HEK293 (cell line): ENCODE data around the gene PSORS1C2.

Experiments used
- CTCF ChIA-PET: fragments of 350-600 bp; formaldehyde crosslinking; extraction: SDS; loops from one replicate; lab custom pipeline; 2021; ENCODE audit warnings: antibody characterized with exemption; lab: Yijun Ruan, JAX
- POLR2A ChIA-PET: fragments of 300-600 bp; formaldehyde crosslinking; extraction: SDS; loops from one replicate; lab custom pipeline; 2020; ENCODE audit warnings: antibody characterized with exemption, inconsistent platforms; lab: Yijun Ruan, JAX
- H3K27ac ChIP-seq: fragments of 200-500 bp; sonication (Bioruptor generic); 2 replicates; pipeline ENCODE4 v1.5.1; 2014; ENCODE audit warnings: low read depth, low read length, control low read depth, inconsistent platforms; ENCODE audit errors: extremely low read depth
- H3K36me3 ChIP-seq, 2 experiments: fragments of 200-500 bp in 1 of 2; sonication (Bioruptor generic) in 1 of 2; 1 replicate in 1 of 2; 2 replicates in 1 of 2; pipeline ENCODE4 v1.5.1; 2014 to 2017; ENCODE audit warnings: inconsistent platforms in 2 of 2, low read length in 2 of 2; ENCODE audit not compliant: control insufficient read depth in 2 of 2, insufficient read depth in 1 of 2
- H3K4me1 ChIP-seq: fragments of 200-500 bp; sonication (Bioruptor generic); 2 replicates; pipeline ENCODE4 v1.5.1; 2014; ENCODE audit warnings: mild to moderate bottlenecking, low read length, inconsistent platforms; ENCODE audit not compliant: control insufficient read depth, insufficient read depth
- H3K4me3 ChIP-seq: 2 replicates; pipeline ENCODE4 v1.5.1; 2011; ENCODE audit warnings: low read depth, mild to moderate bottlenecking, control low read depth, low read length, moderate library complexity
- H3K9me3 ChIP-seq: fragments of 200-500 bp; sonication (Bioruptor generic); 2 replicates; pipeline ENCODE4 v1.5.1; 2014; ENCODE audit warnings: low read depth, low read length, inconsistent platforms; ENCODE audit not compliant: control insufficient read depth, insufficient read depth
- HOXC10 ChIP-seq: sonication (generic); formaldehyde crosslinking; IDR thresholded peaks from 2 replicates; pipeline ENCODE4 v1.8.1; 2023; ENCODE audit warnings: mild to moderate bottlenecking, missing genetic modification reagents
- YY2 ChIP-seq: fragments of 450-650 bp; formaldehyde crosslinking; IDR thresholded peaks from 2 replicates; pipeline ENCODE4 v1.5.1; 2016; ENCODE audit warnings: missing biosample characterization, missing genetic modification characterization
- ZFHX2 ChIP-seq: fragments of 450-650 bp; formaldehyde crosslinking; conservative IDR thresholded peaks from 2 replicates; pipeline ENCODE4 v1.5.1; 2016; ENCODE audit warnings: missing biosample characterization, missing genetic modification characterization
- ZFP37 ChIP-seq: fragments of 450-650 bp; formaldehyde crosslinking; IDR thresholded peaks from 2 replicates; pipeline ENCODE4 v1.5.1; 2016; ENCODE audit warnings: missing biosample characterization, missing genetic modification characterization
- ZNF274 ChIP-seq, 2 experiments: fragments of 200-500 bp in 1 of 2; fragments of 450-650 bp in 1 of 2; sonication (Bioruptor generic) in 1 of 2; formaldehyde crosslinking in 1 of 2; IDR thresholded peaks; 2 replicates each; pipeline versions ENCODE4 v1.5.1 to v1.6.1; 2014 to 2016; ENCODE audit warnings: borderline replicate concordance in 1 of 2, inconsistent platforms in 1 of 2, low read length in 1 of 2, missing biosample characterization in 1 of 2, missing genetic modification characterization in 1 of 2
- ZNF335 ChIP-seq: fragments of 450-650 bp; formaldehyde crosslinking; conservative IDR thresholded peaks from 2 replicates; pipeline ENCODE4 v1.5.1; 2016; ENCODE audit warnings: missing biosample characterization, missing genetic modification characterization
- ZNF350 ChIP-seq: fragments of 450-650 bp; formaldehyde crosslinking; IDR thresholded peaks from 2 replicates; pipeline ENCODE4 v1.5.0; 2017; ENCODE audit warnings: missing biosample characterization, mild to moderate bottlenecking, missing genetic modification characterization
- ZNF510 ChIP-seq: fragments of 450-650 bp; formaldehyde crosslinking; IDR thresholded peaks from 2 replicates; pipeline ENCODE4 v1.5.1; 2018; ENCODE audit warnings: mild to moderate bottlenecking, missing genetic modification characterization, missing biosample characterization; ENCODE audit not compliant: insufficient replicate concordance
- ZNF600 ChIP-seq: fragments of 450-650 bp; formaldehyde crosslinking; IDR thresholded peaks from 2 replicates; pipeline ENCODE4 v1.5.1; 2016; ENCODE audit warnings: missing biosample characterization, missing genetic modification characterization
- ZNF76 ChIP-seq: fragments of 450-650 bp; formaldehyde crosslinking; IDR thresholded peaks from 2 replicates; pipeline ENCODE4; 2016; ENCODE audit warnings: low read depth, missing biosample characterization, missing genetic modification characterization, borderline replicate concordance
- ZNF791 ChIP-seq: fragments of 450-650 bp; formaldehyde crosslinking; IDR thresholded peaks from 2 replicates; pipeline ENCODE4 v1.5.1; 2016; ENCODE audit warnings: missing biosample characterization, missing genetic modification characterization
- TF ChIP-seq, protein P1 (sequence below): fragments of 450-650 bp; formaldehyde crosslinking; IDR thresholded peaks from 2 replicates; pipeline ENCODE4 v1.5.1; 2016; ENCODE audit warnings: missing biosample characterization, missing genetic modification characterization
- TF ChIP-seq, protein P2 (sequence below): fragments of 450-650 bp; formaldehyde crosslinking; IDR thresholded peaks from 2 replicates; pipeline ENCODE4 v1.5.1; 2016; ENCODE audit warnings: missing biosample characterization, missing genetic modification characterization

The PSORS1C2 gene

DNA sequence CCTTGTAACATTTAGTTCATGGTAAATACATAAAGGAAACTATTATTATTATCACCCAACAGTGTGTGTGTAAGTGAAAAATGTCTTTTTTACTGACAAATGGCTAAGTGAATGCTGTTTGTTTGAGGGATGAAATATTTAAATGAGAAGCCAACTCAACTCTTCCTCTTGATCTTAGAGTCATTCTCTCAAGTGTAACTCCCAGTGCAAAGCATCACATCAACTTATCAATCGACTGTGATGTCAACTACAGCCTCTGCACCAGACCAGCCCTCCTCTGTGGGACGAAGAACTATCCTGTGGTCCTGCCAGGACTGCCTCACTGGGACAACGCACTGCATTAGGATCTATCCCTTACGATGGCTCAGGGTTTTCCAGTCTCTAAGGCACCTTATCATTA lies 31.8 kb downstream of the PSORS1C2 start (continued):
- TF ChIP-seq, protein P1, sequence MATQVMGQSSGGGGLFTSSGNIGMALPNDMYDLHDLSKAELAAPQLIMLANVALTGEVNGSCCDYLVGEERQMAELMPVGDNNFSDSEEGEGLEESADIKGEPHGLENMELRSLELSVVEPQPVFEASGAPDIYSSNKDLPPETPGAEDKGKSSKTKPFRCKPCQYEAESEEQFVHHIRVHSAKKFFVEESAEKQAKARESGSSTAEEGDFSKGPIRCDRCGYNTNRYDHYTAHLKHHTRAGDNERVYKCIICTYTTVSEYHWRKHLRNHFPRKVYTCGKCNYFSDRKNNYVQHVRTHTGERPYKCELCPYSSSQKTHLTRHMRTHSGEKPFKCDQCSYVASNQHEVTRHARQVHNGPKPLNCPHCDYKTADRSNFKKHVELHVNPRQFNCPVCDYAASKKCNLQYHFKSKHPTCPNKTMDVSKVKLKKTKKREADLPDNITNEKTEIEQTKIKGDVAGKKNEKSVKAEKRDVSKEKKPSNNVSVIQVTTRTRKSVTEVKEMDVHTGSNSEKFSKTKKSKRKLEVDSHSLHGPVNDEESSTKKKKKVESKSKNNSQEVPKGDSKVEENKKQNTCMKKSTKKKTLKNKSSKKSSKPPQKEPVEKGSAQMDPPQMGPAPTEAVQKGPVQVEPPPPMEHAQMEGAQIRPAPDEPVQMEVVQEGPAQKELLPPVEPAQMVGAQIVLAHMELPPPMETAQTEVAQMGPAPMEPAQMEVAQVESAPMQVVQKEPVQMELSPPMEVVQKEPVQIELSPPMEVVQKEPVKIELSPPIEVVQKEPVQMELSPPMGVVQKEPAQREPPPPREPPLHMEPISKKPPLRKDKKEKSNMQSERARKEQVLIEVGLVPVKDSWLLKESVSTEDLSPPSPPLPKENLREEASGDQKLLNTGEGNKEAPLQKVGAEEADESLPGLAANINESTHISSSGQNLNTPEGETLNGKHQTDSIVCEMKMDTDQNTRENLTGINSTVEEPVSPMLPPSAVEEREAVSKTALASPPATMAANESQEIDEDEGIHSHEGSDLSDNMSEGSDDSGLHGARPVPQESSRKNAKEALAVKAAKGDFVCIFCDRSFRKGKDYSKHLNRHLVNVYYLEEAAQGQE, result no peak
- no peak for TF ChIP-seq ZFHX2 (tag by site-specific recombination)

DNA sequence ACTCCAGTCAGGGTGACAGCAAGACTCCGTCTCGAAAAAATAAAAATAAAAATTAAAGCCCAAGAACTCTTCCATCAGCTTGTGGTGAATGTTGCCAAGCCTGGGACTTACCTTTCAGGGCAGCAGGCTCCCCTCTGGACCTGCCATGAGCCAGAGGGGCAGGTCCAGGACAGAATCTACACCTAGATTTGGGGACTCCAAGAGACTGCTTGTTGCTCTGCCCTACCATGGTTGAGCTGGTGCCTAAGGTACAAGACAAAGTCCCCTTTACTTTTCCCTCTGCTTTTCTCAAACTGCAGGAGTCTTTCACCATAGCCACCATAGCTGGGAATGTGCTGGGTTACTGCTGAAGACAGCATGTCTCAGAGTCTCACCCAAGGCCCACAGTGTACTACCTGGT lies 35.7 kb downstream of the PSORS1C2 start:
- H3K36me3 ChIP-seq, result no peaks in the 10 kb centered on the region; a peak in 1 of 3 replicates
- POLR2A ChIA-PET, result interaction anchor here (0.7 to 0.9 kb wide), 2 partner anchors 14 to 271 kb away, joined by 3 read pairs; no protein-coding TSS in a partner anchor
- CTCF ChIA-PET, result interaction anchor here (0.6 to 3.1 kb wide), 11 partner anchors 8 to 484 kb away, joined by 3 to 20 read pairs (median 6); partner anchors contain the start of genes C6orf15 and PSORS1C1
- H3K4me1 ChIP-seq, result no peaks in the 10 kb centered on the region
- no peaks in the 10 kb centered on the region for H3K9me3 ChIP-seq
- H3K27ac ChIP-seq, result no peak overlapping the region
- TF ChIP-seq ZNF76 (tag by site-specific recombination) (no peak), ZNF600 (tag by site-specific recombination) (no peak), ZNF510 (tag by site-specific recombination) (no peak), HOXC10 (no peak), ZNF350 (tag by site-specific recombination) (no peak), ZNF335 (tag by site-specific recombination) (no peak), ZFHX2 (tag by site-specific recombination) (no peak), YY2 (tag by site-specific recombination) (no peak)
- TF ChIP-seq, protein P2, sequence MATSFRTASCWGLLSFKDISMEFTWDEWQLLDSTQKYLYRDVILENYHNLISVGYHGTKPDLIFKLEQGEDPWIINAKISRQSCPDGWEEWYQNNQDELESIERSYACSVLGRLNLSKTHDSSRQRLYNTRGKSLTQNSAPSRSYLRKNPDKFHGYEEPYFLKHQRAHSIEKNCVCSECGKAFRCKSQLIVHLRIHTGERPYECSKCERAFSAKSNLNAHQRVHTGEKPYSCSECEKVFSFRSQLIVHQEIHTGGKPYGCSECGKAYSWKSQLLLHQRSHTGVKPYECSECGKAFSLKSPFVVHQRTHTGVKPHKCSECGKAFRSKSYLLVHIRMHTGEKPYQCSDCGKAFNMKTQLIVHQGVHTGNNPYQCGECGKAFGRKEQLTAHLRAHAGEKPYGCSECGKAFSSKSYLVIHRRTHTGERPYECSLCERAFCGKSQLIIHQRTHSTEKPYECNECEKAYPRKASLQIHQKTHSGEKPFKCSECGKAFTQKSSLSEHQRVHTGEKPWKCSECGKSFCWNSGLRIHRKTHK (tag by site-specific recombination), result no peak
- no peak overlapping the region for H3K4me3 ChIP-seq

DNA sequence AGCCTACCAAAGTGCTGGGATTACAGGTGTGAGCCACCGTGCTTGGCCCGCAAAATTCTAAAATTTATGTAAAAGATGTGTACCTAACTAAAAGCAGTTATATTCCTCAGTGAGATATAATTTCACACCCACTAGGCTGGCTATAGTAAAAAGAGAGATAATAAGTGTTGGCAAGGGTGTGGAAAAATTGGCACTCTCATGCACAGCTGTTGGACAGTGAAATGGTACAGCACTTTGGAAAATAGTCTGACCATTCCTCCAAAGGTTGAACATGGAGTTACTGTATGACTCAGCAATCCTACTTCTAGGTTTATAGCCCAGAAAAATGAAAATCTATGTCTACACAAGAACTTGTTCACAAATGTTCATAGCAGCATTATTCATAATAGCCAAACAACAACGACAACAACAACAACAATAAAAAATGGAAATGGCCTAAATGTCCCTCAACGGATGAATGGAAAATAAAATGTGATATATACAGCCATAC lies 40.4 kb downstream of the PSORS1C2 start:
- no peaks in the 10 kb centered on the region for H3K9me3 ChIP-seq
- H3K36me3 ChIP-seq, result no peaks in the 10 kb centered on the region
- ChIA-PET CTCF (interaction anchor here (0.7 to 1.2 kb wide), 3 partner anchors 15 to 419 kb away, joined by 4 read pairs; no protein-coding TSS in a partner anchor), POLR2A (no interaction called here)
- TF ChIP-seq ZFP37 (tag by site-specific recombination) (no peak), ZNF274 (IDR thresholded peaks at IDR 0.05; ENCODE audit: low read length) (no peak), ZNF274 (tag by site-specific recombination; IDR thresholded peaks at IDR 0.05; ENCODE audit: borderline replicate concordance) (no peak), ZNF791 (tag by site-specific recombination) (no peak)
- TF ChIP-seq, protein P1, result no peak
- TF ChIP-seq, all 188 proteins: peak for 0
- Histone ChIP-seq H3K4me3 (no peak overlapping the region), H3K4me1 (no peaks in the 10 kb centered on the region), H3K27ac (no peak overlapping the region)
